Globus pallidus (tissue), 1 donor: ENCODE results near the gene TMEM108.

Experiments
- DNase-seq: peaks from one replicate; pipeline ENCODE4 v3.0.0-alpha.2; 2015; ENCODE audit warnings: low spot score

TMEM108 gene

DNA sequence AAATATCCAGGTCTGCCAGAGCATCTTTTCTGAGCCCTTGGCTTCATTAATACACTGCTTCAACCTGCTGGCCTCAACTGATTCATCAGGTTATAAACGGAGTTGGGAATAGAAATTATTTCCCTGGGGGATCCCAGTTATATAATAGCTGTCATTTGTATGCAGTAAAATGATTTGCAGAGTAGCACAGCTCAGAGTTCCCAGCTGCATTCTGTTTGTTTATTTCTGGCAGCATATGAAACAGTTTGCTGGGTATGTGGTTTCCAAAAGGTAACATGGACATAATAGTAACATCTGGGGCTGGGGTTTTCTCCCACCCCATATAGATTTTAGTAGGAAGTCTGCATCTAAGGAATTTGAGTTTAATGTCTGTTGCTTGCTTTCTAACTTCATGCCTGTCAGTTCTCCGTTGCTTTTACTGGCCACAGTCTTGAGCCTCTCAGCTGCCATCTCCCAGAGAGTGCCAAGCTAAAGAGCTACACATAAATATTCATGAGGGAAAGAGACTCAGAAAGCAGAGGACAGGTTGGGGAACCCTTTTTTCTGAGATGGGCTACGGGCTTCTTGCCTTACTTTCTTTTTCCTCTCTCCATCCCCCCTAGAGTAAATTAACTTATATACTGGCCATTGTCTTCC lies 124.6 kb downstream of the TMEM108 start:
- peak; percentile 65 for DNase-seq

DNA sequence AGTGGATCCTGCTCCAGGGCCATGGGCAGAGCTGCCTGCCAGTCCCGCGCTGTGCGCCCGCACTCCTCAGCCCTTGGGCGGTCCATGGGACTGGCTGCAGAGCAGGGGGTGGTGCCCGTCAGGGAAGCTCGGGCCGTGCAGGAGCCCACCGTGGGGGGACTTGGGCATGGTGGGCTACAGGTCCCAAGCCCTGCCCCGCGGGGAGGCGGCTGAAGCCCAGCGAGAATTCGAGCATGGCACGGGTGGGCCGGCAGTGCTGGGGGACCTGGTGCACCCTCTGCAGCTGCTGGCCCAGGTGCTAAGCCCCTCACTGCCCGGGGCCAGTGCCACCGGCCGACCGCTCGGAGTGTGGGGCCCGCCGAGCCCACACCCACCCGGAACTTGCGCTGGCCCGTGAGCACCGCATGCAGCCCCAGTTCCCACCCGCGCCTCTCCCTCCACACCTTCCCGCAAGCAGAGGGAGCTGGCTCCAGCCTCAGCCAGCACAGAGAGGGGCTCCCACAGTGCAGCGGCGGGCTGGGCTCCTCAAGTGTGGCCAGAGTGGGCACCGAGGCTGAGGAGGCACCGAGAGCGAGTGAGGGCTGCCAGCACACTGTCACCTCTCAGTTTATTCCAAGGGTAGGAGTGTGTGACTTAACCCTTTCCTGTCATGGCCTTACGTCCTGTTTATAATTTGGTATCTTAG lies 129.3 kb downstream of the TMEM108 start:
- no peak for DNase-seq

DNA sequence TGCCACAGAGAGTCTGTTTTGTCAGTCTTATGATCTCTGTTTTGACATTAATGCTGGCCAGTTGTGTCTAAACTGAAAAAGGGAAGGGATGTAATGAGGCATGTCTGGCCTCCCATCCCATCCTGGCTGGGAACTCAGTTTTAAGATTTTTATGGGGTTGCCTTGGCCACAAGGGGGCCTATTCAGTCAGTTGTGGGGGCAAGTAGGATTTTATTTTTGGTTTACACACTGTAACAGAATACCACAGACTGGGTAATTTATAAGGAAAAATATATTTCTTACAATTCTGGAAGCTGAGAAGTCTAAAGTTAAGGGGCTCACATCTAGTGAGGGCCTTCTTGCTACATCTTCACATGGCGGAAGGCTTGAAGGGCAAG lies 129.8 kb downstream of the TMEM108 start:
- no peak for DNase-seq

DNA sequence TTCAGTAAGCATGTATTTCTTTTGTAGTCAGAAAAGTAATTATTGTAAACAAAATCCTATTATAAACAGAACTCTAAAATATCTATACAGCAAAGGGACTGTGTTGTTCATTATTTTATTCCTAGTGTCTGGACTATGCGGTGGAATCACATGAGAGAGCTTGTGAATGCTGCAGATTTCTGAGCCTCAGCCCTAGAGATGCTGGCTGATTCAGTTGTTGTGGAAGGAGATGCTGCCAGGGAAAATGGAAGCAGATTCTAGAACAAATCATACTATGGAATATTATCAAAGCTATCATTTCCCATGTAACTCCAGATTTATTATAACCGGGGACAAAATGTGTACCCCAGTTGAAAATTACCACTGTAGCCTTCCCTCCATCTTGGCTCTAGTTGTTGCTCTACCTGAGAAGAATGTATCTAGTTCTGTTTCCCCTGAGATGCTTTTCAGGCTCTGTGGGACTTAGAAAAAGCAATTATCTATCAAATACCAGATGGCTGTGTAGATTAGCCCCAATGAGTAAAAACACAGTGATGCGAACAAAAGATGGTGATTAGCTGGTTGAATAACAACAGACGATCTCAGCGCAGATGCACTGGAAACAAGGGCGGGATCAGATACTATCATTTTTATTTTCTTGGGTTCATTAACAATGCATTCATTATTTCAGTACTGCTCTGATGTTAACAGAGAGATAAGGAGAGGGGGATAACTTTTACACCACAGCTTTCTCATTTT lies 131.3 kb downstream of the TMEM108 start:
- DNase-seq, result no peak

DNA sequence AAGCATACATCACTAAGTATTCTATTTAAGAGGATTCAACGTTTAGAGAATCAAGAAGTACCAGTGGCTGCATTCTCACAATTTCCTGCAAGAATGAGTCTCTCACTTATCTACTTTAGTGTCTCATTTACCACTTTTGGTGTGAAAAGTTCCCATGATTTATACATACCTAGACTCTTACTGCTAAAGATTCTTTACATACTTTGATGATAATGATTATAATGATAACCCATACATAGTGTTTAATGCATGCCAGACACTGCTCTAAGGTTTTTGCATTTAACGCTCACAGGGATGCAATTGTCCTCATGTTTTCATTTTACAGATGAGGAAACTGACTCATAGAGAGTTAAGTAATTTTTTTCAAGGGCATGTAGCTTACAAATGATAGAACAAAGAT lies 133.6 kb downstream of the TMEM108 start:
- no peak for DNase-seq

DNA sequence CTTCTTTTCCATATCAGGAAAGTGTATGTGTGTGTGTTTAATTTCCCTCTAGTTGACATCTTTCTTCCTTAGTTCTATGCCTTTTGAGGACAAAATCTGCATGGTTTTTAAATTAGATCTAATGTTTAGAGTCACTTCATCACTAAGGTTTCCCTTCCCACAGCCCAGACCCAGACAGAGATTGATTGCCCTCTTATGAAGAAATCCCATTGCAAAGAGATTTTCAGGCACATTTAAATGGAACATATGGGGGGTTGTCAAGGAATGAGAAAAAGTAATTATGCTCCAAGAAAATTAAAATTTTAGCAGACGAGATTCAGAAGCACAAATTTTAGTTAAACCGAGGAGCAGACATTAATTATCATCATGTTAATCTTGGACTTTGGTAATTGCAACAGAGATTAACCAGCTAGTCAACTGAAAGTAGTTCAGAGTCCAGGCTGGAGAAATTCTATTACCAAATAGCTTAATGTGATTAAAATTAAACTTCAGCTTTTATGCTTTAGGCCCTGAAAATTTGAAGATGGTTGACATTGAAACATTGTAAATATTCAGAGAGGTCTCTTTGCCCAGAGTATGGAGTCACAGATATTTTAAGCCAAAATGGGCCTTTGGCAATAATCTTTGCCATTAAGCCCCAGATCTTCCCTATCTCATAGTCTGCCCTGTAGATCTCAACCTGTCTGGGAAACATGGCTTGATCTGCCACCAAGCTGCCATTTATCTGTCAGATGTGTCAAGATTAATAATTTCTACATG lies 143.4 kb downstream of the TMEM108 start:
- DNase-seq, result no peak

DNA sequence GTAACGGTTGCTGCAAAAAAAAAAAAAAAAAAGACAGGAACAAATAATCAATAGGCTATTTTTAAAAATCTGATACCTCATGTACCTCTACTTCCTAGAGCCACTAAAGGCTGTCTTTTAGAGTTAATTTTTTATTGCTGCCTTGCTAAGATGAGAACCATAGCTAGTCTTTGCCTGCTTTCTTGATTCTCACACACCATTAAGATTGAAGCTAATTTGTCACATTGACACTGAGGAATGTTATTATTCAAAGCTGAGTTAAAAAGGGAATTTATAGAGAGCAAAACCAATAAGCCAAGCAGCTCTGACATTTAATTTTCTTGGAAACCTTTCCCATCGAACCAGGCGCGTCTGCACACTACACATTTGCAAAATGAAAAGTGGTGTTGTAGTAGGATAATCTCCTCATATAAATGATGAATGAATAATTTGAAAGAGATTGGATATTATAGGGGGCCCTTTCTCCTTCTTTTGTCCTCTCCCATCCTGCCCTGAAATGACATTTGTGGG lies 149.7 kb downstream of the TMEM108 start:
- no peak for DNase-seq

DNA sequence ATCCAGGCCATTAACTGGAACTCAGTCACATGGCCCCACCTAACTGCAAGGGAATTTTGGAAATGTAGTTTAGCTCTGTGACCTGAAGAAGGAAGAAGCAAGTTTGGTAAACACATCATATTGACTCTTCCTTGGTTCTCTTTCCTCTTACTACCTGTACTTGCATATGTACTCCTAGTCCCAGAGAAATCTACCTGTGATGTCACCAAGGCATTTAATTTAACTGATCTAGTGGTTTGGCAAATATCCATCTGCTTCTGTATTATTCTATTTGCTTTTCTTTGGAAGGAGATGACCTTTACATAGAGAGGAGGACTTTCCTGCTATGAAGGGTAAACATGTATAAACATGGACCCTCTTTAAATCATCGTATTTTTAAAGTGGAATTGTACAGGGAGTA lies 150.8 kb downstream of the TMEM108 start:
- no peak for DNase-seq

DNA sequence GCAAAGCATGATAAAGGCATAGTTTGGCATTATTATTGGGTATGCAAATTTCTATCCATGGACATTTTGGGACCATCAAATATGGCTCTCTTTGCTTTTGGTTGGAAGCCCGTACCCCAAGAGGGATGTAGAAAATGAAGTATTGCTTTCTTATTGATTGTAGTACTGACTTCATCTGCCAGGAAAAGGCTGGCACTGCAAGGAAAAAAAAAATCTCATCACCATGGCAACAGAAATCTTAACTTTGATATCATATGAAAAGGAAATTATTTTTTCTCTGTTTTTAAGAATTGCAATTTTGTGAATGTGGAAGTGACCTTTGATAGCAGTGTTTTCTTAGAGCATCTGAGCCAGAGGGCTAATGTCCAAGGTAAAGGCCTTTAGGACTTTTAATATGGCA lies 151.7 kb downstream of the TMEM108 start:
- no peak for DNase-seq

DNA sequence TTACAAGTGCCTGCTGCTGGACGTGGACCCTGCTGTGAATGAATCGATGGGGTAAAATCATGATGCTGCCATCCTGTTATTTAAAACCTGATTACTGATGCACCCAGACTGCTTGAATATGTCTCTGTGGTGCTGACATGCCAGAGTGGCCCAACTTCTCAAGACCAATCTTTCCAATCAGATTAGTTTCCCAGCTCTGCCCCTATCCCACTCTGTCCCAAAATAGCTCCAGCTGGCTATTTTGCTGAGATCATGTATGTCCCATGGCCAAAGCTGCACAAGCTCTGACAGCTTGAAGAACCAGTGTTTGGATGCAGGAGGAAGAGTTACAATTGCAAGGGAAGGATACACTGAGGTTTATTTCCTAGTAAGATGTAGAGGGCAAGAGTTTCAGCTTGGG lies 153.6 kb downstream of the TMEM108 start:
- DNase-seq, result no peak

DNA sequence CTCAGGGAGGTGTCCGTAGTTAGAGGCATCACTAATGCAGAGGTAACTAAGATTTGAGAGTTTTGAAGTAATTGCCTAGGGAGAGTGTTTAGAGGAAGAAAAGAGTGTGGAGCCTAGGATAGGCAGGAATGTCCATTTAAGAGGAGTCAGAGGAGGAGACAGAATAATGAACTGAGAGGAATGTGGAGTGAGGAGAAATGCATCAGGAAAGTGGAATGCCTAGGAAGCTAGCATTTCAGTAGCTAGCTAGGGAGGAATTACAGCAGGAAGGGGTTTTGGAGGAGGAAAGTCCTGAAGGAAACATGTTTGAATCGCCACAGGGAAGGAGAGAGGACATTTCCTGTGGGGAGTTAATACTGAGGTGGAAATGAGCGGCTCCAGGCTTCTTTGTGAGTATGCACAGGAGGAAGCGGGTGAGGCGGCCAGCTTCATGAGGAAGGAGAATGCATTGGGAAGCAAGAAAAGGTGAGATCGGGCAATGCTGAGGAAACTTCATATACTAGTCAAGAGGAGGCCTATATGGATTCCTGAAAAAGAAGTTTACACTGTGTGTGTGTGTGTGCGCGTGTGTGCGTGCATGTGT lies 154.3 kb downstream of the TMEM108 start:
- DNase-seq, result no peak

DNA sequence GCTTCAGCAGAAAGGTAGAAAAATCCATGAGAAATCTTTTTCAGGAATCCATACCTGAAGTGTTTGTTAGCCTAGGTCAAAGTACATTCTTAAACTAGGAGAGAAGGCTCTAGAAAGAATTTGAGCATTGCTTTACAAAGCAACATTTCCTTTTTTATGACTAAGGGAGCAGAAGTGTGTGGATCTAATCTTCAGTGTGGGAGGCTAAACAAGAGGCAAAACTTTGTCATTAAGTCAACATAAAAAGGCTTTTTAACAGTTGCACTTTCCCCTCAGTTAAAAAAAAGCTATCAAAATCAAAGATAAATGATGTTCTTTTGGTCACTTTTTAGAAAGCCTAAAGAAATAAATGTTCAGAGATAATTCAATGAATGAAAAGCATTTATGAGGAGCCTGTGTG lies 154.8 kb downstream of the TMEM108 start:
- DNase-seq, result no peak

DNA sequence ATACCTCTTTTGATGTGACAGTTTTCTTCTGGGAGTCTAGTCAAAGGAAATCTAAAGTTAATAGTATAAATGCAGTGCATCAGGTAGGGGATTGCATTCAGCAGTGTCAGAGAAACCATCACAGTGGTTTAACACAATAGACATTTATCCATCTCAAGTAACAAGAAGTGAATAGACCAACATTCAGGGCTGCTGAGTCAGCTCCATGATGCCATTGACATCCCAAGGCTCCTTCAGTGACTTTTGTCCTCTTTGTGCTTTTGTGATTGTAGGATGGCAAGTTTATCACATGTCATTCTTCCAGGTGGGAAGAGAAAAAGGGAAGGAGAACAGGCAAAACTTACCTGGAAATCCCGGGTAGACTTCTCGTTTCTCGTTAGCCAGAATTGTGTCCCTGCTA lies 158.3 kb downstream of the TMEM108 start:
- no peak for DNase-seq

DNA sequence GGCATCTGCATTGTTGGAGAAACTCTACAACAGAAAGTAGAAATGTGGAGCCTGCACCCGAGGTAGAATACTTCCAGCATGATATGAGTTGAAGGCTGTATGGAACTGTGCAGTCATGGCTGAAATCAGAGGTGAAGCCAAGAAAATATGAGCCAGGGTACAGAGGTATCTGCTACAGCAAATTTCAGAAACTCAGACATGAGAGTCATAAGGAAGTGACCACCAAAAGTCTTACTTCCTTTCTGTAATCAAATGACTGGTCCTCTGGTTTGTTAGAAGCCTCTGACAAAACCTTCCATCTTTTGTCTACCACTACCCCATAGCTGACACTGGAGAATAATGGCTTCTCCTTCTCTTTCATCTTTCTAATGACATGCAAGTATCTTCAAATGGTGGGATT lies 159.4 kb downstream of the TMEM108 start:
- DNase-seq, result no peak

DNA sequence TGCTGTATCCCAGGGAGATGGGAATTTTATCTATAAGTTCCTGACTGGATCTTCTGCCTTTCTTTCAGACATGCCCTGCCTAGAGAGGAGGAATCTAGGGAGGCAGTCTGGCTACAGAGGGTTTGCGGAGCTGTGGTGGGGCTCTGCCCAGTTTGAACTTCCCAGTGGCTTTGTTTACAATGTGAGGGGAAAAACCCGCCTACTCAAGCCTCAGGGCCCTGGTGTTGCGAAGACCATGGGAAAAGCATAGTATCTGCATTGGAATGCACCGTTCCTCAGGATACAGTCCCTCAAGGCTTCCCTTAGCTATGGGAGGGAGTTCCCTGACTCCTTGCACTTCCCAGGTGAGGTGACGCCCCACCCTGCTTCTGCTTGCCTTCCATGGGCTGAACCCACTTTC lies 168.7 kb downstream of the TMEM108 start:
- no peak for DNase-seq

DNA sequence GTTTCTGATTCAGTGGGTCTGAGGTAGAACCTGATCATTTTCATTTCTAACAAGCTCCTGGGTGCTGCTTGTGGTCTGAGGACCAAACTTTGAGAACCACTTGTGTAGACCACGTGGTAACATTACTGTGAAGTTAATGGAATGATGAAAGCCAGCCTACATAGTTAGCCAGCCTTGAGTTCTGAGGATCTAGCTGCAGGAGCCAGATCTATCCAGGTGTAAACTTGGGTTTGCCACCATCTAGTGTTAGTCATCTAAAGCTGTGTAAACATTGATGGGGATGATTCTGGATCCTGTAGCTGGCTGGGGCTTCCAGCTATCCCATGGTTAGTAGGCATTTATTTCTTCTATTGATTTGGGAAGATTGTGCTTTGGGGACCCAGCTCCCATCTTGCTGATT lies 170.0 kb downstream of the TMEM108 start:
- DNase-seq, result no peak

DNA sequence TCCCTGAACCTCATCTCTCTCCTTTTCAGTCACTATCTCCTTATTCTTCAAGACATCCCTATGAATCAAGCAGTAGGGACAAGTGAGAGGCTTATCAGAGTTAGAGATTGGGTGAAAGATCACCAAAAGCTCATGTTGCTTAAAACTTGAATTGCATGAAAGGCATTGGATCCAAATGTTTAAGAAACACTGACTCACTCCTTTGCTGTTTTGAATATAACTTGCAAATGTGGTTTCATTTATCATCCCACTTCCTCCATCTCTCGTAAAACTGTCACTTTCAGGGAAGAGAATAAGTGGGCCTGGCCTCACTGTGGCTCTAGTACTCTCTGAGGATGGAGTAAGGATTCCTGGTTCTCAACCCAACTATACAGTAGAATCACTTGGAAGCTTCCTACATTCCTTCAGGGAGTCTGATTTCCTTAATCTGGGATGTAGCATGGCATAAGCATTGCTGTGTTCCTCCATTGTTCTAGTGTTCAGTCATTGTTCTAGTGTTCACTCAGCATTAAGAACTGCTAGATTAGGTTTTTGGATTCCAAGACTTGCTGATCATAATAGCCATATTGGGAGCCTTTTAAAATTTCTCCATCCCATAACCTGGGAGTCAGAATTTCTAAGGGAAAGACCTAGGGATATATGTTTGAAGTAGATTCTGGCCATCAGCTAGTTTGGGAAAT lies 171.8 kb downstream of the TMEM108 start:
- DNase-seq, result no peak

DNA sequence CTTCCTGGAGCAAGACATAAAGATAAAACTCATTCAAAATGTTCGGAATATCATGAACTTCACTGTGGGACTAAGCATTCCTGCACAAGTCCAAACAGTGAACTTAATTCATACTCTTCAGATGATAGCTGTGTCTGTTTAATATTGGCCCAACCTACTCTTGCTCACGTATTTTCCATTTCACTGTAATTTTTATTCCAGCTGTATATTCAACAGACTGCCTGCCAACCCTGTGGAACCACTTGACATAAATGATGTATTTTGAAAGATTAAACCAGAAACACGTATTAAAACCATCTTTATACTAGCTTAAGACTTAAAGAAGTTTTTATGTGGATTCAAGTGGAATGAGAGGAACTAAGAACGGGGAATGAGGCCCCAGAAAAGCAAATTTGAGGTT lies 172.5 kb downstream of the TMEM108 start:
- DNase-seq, result no peak

DNA sequence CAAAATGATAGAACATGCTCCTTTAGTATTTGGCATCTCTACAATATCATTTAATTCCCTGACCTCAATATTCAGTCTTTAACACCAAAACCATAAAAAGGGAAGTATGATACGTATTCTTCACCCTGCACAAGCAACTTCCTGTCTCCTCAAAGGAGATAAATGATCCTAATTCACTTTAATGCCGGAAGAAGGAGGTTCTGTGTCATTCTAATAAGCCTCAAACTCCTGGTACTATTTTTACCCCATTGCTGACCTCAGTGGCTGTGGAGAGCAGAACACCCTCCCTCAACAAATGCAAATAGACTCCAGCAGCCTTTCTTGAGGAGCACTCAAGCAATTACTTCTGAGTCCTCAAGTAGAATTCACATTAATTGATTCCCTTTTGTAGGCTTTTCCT lies 173.3 kb downstream of the TMEM108 start:
- peak; percentile 48 for DNase-seq

DNA sequence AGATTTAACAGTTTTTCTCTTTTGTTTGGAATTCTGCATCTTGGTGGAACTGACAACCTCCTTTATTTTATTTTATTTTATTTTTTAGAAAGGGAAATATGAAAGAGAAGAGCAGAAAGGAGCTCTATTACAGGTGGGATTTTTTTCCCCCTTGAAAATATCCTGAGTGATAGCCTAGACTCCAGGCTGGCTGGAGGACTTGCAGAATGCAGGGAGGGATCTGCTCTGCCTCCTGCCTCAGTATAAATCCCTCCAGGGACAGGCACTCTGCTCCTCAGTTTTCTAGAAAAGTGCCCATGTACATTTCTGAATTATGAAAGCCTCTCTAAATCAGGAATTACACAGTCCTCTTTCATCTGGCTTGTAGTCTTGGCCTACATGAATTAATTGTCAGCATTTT lies 173.7 kb downstream of the TMEM108 start:
- no peak for DNase-seq

DNA sequence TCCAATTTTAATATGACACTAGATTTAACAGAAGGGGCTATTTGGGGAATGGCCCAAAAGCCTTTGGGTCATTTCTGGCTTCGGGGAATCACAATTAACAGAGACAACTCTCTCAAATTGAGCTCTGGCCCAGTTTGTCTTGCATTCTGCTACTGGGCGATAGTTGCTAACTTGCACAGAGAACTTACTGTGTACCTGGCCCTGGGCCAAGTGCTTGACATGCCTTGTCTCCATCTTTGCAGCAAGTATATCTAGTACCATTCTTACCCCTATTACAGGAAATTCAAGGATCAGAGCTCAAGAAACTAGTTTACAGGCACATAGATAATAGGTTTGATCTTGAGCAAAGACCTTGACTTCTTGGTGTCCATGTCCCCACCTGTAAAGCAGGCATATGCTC lies 175.7 kb downstream of the TMEM108 start:
- DNase-seq, result no peak

DNA sequence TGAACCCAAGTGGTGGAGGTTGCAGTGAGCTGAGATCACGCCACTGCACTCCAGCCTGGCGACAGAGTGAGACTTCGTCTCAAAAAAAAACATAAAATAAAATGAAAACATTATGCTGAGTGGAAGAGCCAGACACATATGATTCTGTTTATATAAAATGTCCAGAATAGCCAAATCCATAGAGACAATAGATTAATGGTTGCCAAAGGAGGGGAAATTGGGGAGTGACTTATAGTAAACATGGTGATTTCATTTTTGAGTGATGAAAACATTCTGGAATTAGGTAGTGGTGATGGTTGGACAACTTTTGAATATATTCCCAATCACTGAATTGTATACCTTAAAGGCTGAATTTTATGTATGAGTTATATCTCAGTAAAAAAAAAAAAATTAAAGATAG lies 189.6 kb downstream of the TMEM108 start:
- no peak for DNase-seq
